GM18867 (cell line): ENCODE data around the gene CDH22.
A peak's percentile ranks its signal among the peaks of the same experiment; 100 is the strongest.

Source experiments
- ATAC-seq: cut with Tn5 transposase; IDR thresholded peaks from one replicate; pipeline ENCODE4 v1.9.1; 2021; ENCODE audit warnings: mild to moderate bottlenecking, moderate library complexity; ENCODE audit not compliant: unreplicated experiment

Gene CDH22

DNA sequence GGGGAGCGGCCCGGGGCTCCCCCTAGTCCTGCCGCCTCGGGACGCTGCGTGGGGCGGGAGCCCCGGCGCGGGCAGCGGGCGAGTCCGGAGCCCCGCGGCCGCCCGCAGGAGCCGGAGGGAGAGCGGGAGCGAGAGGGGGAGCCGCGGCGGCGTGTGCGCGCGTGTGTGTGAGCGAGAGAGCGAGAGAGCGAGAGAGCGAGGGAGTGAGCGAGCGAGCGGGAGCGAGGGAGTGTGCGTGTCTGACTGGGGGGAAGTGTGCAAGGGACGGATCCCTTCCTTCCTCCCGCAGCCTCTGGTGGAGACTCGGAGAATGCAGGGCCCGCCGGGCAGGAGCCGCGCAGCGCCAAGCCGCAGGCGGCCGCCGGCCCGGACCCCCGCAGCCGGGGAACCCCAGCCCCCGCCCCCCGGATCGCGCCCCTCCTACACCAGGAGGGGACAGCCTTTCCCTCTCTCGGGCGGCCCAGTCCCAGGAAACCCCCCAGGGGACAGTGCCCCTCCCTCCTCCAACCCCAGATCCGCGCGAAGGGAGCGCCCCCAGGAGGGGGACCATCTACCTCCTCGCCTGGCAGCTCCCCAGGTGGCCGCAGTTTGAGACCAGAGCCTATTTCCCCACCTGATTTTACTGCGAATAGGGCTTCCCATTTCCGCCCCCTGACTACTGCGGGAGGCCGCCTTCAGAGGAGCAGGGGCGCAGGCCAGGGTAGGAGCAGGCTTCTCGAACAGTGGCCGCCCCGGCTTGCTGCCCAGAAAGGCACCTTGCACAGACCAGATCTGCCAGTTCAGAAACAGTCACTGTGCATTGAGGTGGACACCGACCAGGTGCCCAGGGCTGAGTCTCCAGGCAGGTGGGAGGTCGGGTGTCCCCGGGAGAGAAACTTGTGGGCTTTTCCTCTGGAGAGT, at the start of gene CDH22:
TSS of gene CDH22 (minus strand) at position 241 of the 900 bp plus-strand sequence. CDS start 57,204 bp downstream, outside the sequence.
- no peak for ATAC-seq

GRCh38 chr20:46357030-46357514, 48.8 kb upstream of the CDH22 start:
- ATAC-seq: no peak

GRCh38 chr20:46356195-46357029, 48.1 kb upstream of the CDH22 start:
- no peak for ATAC-seq

DNA sequence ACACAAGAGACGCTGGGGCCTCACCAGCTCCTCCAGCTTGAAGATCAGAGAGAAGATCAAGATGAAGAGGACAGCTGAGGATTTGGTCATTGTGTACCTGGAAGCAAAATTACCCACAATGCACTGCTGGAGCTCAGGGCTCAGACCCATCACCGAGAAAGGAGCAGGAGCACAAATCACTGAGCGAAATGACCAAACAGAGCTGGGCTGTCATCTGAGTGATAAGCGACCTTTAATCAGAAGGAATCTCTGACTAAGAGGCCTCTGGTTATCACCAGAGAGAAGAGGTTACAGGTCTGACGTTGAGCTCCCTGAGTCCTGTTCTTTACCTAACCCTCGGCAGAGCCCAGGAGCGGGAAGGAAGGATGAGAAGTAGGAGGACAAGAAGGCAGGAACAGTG, 47.5 kb upstream of the CDH22 start:
- no peak for ATAC-seq

DNA sequence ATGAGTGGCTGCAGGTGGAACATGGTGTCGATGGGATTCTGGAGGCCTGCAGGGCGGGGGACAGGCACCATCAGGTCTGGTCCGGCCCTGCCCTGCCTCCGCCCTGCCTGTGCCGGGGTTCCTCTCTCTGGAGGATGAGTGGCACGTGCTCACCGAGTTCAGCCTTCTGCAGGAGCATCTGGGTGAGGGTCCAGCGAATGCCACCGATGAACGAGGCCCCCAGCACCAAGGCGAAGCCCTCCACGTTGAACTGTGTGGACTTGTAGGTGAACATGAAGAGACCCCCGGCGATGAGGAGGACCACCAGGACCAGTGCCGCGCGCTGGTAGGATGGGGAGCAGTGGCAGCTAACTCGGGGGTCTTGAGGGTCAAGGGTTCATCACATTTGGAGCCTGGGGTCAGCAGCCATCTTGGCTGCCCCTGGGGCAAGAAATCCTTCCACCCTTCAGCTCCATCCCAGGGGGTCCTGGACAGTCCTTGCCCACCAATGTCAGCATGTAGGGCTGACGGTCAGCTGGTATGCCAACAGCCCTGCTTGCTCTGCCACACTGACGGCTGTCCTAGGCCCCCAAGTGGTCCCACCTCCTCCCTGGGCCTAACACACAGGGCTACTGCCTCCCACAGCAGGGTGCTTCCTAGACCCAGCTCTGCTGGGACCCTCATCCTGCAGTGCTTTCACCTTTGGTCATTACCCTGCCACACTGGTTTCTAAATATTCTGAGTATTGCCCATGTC, 46.8 kb upstream of the CDH22 start:
- no peak for ATAC-seq

GRCh38 chr20:46354207-46354555, 45.9 kb upstream of the CDH22 start:
- no peak for ATAC-seq

DNA sequence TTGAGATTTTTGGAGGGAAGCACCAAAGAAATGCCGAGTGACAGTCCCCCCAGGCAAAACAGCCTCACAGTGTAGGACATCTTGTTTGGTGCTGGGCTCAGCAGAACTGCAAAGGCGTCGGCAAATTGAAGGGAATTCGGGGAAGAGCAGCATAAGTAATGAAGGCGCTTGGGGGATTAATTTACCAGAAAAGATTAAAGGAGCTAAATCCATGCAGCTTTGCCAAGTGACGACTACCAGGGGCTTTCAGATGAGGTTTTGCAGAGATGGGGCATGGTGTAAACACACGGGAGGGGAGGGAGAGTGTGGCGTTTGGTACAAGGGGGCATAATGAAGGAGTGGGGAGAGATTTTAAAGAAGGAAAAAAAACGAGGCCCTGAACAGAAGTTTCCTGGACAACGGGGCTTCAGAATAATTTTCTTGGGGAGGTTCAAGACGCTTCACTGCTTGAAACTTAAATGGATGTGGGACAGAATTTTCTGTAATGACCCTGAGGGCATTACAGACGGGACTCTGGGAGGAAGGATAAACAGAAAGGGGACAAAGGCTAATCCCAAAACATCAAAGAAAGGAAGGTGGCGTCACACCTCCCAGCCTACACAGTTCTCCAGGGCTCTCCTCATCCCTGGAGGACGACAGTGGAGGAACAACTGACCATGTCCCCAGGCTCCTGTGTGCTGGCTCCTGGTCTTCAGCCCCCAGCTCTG, 45.4 kb upstream of the CDH22 start:
- no peak for ATAC-seq

GRCh38 chr20:46352370-46352938, 44.2 kb upstream of the CDH22 start:
- no peak for ATAC-seq

- ATAC-seq: no peak
Observed at GRCh38 chr20:46351357-46352058, 43.2 kb upstream of the CDH22 start.

DNA sequence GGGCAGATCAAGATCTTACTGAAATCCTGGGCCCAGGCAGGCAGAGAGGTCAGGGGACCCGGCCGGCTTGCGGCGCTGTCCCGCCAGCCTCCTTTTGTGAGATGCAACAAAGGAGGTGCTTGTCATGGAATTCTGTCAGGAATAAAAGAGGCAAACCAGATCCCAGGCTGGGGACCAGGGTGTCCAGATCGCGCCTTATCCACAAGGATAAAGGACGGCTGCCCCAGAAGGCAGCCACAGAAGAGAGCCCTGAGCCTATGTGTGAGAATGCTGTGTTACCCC, 42.6 kb upstream of the CDH22 start:
- ATAC-seq: no peak

DNA sequence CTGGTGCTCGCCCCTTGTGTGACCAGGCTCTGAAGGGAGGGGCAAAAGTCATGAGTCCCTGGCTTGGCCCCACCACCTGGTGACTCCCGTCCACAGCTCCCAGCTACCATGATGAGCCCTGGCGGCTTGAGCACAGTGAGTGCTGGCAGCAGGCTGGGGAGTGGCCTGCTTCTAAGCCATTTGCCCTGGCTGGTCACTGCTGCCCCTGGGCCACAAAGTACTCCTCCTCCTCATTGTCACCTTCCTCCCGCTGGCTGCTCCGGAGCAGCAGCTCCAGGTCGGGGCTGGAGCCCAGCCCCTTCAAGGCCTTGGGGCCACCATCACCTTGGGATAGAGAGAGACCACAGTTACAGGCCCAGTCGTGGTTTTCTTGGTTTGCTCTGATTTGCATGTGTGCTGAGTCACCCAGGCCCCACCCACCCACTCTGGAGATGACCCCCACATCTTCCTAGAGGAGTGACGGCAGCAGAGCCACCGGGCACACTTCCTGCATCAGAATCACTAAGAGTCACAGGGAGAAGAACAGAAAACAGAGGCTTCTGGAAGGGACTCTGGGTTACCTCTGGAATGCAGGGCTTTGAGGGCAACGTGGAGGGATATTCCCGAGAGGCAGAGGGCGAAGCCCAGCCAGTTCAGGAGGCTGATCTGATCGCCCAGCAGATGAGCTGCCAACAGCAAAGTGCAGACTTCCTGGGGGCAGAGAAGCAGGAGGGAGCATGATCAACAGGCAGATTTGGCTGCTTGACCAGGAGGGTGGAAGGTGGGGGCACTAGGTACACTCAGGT, 42.1 kb upstream of the CDH22 start:
- peak; percentile 62 for ATAC-seq

DNA sequence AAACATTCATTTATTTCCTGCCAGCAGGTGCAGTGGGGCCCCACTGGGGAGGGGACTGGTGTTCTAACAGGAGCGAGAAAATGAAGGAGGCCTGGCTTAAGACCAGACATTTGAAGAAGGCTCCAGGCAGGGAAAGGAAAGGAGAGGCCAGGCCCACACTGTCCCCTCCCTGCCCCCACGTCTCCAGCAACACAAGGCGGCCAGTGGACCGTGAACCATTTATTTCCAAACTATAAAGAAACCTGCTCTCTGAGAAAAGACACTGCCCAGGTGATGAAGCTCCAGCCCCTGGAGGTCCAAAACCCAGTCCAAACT, 41.4 kb upstream of the CDH22 start:
- ATAC-seq: no peak

- no peak for ATAC-seq
Observed at GRCh38 chr20:46349035-46349741, 40.9 kb upstream of the CDH22 start.

GRCh38 chr20:46347841-46348803, 39.8 kb upstream of the CDH22 start:
- ATAC-seq: no peak

DNA sequence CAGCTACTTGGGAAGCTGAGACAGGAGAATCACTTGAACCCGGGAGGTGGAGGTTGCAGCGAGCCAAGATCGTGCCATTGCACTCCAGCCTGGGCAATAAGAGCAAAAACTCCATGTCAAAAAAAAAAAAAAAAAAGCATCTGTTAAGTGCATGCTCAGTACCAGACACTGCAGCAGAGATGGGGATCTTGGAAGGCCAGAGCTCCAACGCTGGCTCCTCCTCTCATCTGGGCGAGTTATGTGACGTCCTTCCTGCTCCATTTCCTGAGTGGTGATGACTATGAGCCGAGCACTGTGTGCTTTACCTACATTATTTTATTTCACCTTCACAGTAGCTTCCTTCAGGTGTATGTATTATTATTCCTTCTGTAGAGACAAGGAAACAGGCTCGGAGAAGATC, 38.5 kb upstream of the CDH22 start:
- ATAC-seq: no peak

- ATAC-seq: no peak
Observed at GRCh38 chr20:46344488-46345162, 36.3 kb upstream of the CDH22 start.

- no peak for ATAC-seq
Observed at GRCh38 chr20:46343975-46344357, 35.7 kb upstream of the CDH22 start.
